ENCODE data around the gene NKAIN2.
A peak's percentile ranks its signal among the peaks of the same experiment; 100 is the strongest.

NKAIN2 gene

DNA sequence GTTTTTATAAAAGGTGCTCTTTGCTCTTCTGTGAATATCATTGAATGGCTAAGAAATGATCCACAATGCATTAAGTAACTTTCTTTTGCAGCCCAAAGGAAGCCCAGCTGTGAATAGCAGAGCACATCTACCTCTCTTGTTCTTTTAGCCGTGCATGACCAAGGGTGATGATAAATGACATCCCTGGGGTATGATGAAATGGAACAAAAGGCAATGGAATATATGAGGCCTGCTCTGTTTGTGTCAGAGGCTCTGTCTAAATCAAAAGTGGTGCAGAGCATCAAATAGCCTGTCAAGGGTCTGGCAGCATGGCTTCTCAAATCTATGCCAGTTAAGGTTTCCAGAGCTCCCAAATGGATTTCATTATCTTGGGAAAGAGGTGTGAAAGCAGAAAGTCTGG, 796.0 kb downstream of the NKAIN2 start:
- no peak for DNase-seq (ENCODE audit: low spot score)

DNA sequence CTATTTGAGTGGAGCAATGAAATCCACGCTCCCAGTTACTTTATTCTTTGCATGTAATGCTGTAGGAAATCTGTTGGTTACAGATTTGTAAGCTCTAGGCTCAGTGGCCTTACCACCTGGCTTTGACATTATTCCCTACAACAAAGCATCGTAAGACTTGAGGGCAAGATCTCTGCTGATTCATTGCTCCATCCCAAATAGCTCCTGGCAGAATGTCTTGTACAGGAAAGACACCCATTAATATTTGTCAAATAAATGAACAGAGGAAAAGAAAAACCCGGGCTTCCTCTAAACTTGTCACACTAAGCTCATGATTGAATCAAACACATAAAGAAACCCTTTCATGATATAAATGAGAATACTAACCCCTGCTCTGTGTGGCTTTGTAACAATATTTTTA, 801.1 kb downstream of the NKAIN2 start:
- DNase-seq (ENCODE audit: low spot score): no peak

DNA sequence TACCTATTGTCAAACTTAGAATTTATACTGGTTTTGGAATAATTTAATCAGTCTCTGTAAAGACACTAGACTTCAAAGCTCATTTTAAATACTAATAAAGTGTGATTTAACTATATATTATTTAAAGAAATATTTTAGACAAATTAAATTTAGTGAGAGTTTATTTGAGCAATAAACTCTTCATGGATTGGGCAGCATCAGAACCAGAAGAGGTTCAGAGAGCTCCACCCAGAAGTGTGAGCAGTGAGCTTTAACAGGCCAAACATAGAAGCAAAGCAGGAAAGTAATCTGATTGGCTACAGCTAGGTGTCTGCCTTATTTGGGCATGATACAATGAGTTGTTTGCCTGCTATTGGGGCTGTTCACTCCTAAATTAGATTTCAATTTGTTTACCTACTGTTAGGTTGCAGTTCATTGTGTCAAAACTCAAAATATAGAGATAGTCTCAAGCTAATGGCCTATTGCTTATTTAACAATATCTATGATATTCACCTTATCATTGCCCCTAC, 803.5 kb downstream of the NKAIN2 start:
- no peak for DNase-seq (ENCODE audit: low spot score)

DNA sequence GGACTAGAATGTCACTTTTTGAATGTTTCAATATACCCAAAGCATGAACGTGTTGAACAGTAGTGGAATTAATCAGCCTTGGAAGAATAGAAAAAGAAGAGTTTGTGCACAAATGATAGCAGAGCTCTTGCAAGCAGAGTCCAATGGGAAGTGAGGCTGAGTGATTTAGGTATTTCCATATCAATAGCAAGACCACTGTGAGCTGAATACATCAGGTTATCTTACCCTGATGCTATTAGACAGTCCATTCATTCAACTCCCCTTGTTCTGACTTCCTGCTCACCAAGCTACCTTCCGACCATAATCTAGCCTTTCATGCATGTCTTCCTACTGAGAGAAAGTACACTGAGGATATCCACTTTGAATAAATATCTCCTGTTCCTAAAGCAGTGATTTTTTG, 809.4 kb downstream of the NKAIN2 start:
- DNase-seq (ENCODE audit: low spot score): peak; percentile 7

- DNase-seq (ENCODE audit: low spot score): no peak
Observed at GRCh38 chr6:124622351-124622750, 818.7 kb downstream of the NKAIN2 start.

DNA sequence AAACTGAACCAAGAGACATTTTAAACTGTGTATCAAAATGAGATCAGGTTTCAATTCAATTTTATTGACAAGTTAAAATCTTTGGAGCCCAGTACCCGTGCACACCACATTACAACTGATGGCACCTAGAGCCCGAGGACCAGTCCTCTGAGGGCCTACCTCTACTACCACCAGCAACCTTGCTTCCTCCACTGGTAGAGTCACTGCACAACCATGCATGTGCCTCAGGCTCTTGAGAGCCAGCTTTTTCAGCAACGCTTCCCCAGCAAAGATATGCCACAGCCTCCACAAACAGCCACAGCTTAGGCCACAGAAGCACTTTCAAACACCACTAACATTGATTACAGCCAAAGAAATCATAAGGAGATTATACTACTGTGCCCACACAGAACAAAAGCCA, 830.0 kb downstream of the NKAIN2 start:
- no peak for DNase-seq (ENCODE audit: low spot score)

DNA sequence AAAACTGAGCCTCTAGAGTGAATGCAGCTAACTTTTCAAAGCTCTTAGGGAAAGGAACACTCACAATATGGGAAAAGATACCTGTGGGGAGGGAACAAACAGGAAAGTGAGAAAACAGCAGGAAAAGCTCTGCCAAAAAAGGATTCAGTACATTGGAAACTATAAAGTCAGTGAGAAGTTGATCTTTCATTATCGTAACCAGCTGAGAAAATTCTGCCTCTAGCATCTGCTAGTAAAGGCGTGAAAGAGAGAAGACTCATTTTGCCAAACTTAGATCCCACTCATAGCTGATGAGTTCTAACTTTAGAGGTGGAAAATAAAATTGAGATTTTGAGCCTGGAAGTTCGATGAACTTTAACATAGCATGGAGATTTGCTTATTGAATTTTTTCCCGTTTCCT, 836.8 kb downstream of the NKAIN2 start:
- DNase-seq (ENCODE audit: low spot score): no peak

DNA sequence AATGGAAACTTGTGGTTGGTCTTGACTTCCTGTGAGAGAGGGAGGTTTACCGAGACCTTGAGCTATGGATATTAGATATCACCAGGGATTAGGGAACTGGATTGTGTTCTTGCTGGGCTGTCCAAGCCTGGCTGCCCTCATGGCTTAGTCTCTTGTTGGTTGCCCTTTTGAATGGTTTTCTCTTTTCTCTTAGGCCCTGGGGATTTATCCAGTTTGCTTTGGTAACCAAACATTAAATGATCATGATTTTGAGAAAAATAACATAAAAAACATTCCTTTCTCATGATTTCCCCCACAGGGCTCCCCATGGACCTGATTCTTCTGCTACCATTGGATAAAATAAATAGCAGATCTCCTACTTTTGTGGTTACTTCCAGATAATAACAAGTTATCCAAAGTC, 852.2 kb downstream of the NKAIN2 start:
- no peak for DNase-seq (ENCODE audit: low spot score)

DNA sequence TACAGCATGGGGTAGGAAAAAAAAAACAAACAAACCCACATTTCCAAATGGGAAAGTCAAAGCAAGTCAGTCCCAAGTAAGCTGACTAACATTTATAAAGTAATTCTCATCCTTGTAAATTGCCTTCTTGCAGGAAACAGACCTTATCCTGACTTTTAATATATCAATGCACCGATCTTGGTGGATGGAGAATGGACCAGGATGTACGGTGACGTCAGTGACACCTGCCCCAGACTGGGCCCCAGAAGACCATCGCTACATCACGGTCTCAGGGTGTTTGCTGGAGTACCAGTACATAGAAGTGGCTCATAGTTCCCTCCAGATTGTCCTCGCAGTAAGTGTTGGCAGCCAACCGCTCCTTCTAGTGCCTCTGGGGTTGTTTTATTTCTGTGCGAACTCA, 854.4 kb downstream of the NKAIN2 start:
- DNase-seq (ENCODE audit: low spot score): no peak

GRCh38 chr6:124659427-124659826, 855.8 kb downstream of the NKAIN2 start:
- no peak for DNase-seq (ENCODE audit: low spot score)

DNA sequence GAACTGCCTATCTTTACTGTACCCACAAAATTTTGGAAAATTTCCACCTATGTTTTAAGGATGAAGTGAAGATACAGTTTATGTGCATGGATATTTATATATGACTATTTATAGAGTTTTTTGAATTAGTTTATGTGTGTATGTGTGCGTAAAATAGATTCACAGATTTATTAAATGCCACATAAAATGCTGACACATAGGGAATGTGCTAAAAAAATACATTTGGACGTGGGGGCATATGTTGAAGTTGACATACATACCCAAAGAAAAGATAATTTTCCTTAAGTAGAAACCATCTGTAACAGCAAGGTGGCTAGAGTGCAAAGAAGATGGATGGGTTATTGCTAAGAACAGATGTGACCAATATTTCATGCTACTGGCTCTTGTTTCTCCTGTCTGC, 856.5 kb downstream of the NKAIN2 start:
- no peak for DNase-seq (ENCODE audit: low spot score)

GRCh38 chr6:124661097-124661661, 857.5 kb downstream of the NKAIN2 start:
- DNase-seq (ENCODE audit: low spot score): peak; percentile 22

GRCh38 chr6:124668028-124668427, 864.4 kb downstream of the NKAIN2 start:
- DNase-seq (ENCODE audit: low spot score): no peak

DNA sequence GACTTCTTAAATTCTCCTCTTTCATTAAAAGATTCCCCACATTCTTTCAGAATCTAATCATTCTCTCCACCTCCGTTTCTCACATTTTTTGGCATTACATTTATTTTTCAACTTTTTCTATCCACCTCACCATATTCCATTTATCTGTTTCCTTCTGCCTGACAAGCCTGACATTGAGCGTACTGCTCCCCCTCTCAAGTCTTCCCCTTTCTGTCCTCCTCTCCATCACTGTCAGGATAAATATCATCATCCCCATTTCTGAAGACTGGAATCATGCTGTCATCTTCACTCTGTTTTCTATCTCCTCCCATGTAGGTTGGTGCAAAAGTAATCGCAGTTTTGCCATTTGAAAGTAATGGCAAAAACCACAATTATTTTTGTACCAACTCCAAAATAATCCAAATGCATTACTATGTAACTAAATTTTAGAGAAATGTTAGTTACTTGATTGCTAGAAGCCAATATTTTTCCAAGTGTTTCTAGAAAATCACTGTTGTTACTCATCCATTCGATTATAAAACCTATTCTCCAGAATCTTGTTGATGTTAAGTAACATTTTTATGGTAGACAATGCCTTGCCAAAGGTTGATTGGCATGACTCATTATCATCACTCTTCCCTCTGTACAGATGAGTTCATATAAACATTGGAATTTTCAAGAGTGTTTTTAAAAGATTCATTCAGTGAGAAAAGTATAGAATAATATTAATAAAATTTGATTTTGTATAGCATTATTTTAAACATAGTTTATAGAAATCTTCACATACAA, 866.2 kb downstream of the NKAIN2 start:
- DNase-seq (ENCODE audit: low spot score): no peak

DNA sequence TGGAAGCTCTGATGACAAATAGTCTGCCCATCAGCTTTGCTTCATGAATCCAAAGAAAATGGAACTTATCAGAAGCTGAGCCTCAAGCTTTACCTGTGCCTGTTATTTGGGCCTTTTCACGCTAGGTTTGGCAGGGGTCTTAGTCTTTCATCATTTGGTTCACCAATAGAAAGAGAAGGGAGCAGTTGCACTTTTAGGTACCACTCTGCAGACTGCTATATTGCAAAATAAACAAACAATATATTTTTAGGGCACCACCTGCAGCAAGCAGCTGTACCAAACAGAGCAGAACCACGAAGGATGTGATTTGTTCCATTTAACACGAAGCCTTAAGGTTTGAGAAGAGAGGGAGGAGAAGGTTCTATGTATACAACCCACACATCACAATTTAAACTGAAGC, 867.1 kb downstream of the NKAIN2 start:
- DNase-seq (ENCODE audit: low spot score): no peak

DNA sequence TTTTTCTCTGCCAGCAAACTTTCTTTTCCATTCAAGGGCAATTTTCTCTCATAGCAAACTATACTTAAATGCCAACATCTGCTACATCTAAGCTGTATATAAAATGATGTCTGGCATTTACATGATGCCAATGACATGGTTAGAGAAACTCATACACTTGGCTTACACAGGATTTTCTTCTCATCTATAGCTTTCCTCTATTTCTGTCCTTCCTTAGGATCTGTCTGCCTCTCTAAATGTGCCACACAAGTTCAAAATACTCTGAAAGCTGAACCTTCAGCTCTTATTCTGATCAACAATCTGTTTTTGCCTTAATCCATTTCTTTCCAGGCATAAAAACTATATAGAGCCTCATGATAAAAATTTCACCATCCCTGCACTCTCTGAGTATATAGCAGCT, 867.7 kb downstream of the NKAIN2 start:
- no peak for DNase-seq (ENCODE audit: low spot score)

GRCh38 chr6:124674042-124674441, 870.4 kb downstream of the NKAIN2 start:
- no peak for DNase-seq (ENCODE audit: low spot score)

- no peak for DNase-seq (ENCODE audit: low spot score)
Observed at GRCh38 chr6:124676033-124676432, 872.4 kb downstream of the NKAIN2 start.

DNA sequence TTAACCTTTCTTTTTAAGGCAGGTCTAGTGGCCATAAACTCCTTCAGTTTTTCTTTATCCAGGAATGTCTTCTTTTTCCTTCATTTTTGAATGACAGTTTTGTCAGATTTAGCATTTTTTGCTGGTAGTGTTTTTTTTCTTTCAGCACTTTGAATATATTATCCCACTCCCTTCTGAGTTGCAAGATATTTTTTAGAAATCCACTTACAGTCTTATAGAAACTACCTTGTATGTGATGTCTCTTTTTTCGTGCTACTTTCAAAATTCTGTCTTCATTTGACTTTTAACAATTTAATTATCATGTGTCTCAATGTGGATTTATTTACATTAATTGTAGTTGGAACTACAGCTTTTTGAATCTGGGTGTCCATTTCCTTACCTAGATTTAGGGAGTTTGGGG, 874.2 kb downstream of the NKAIN2 start:
- DNase-seq (ENCODE audit: low spot score): no peak

- no peak for DNase-seq (ENCODE audit: low spot score)
Observed at GRCh38 chr6:124679387-124679786, 875.7 kb downstream of the NKAIN2 start.

DNA sequence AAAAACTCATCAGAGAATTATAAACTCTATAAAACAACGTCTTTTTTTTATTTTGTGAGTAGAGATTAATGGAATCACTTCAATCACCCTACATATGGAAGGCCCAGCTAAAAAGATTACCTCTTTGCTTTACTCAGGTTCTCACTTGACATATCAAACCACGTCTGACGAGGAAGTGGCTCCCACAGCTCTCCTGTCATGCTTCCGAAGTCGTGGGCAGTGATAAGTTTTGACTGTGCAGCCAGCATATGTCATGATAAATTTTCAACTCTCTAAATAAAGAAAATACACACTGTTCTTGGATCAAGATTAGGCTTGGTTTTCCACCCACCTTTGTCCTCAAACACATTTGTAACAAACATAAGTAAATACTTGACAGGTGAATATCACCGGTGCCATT, 879.1 kb downstream of the NKAIN2 start:
- no peak for DNase-seq (ENCODE audit: low spot score)

- DNase-seq (ENCODE audit: low spot score): peak; percentile 17
Observed at GRCh38 chr6:124683507-124683906, 879.8 kb downstream of the NKAIN2 start.

- no peak for DNase-seq (ENCODE audit: low spot score)
Observed at GRCh38 chr6:124684621-124685020, 881.0 kb downstream of the NKAIN2 start.

DNA sequence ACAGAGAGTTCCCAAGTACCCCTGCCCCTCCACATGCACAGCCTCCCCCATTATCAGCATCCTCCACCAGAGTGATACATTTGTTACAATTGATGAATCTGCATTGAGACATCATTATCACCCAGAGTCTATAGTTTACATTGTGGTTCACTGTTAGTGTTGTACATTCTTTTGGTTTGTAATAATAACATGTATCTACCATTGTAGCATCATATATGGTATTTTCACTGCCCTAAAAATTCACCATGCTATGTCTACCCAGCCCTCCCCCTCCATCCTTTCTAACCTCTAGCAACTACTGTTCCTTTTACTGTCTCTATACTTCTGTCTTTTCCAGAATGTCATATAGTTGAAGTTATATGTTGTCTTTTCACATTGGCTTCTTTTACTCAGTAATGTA, 884.7 kb downstream of the NKAIN2 start:
- no peak for DNase-seq (ENCODE audit: low spot score)

All from iPS-NIHi11 (cell line).